LNCaP clone FGC (cell line): Measurements from ENCODE around the gene SSBP1.
"Not testable (repeated sequence)": the region's sequence is repeated elsewhere in the genome, so short reads cannot be mapped to it uniquely, and the experiment has no call there.

Experiments used
- DNase-seq: peaks from one replicate; pipeline ENCODE4 v3.0.0-alpha.2; 2011; ENCODE audit warnings: low read depth
- H3K4me3 ChIP-seq: 2 replicates; pipeline ENCODE4 v1.5.1; 2011; ENCODE audit warnings: mild to moderate bottlenecking, low read depth, low read length, control low read depth
- TF ChIP-seq, protein P1 (sequence below): IDR thresholded peaks from 2 replicates; pipeline ENCODE4 v1.5.1; 2012; ENCODE audit warnings: mild to moderate bottlenecking; ENCODE audit not compliant: control insufficient read depth, insufficient read depth; ENCODE audit errors: extremely low read depth

SSBP1 gene

DNA sequence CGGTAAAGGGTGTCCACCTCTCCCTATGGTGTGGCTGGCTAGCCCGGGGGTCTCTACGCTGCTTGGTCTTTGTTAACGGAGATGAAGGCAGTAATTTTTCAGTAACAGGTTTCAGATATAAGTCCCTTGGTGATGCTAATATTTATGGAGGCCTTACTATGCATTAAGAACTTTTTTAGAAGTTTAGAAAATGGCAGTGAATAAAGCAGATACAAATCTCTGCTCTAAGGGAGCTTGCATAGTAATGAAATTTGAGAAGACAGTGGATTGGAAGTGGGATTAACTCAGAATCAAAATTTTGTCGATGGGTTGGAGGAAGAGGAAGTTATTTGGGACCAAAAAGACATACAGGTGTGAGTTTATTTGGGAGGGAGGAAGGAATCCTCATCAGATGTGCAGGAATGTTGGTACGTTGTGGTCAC lies 445 bp downstream of the SSBP1 start:
- no peak for DNase-seq
- TF ChIP-seq, protein P1, sequence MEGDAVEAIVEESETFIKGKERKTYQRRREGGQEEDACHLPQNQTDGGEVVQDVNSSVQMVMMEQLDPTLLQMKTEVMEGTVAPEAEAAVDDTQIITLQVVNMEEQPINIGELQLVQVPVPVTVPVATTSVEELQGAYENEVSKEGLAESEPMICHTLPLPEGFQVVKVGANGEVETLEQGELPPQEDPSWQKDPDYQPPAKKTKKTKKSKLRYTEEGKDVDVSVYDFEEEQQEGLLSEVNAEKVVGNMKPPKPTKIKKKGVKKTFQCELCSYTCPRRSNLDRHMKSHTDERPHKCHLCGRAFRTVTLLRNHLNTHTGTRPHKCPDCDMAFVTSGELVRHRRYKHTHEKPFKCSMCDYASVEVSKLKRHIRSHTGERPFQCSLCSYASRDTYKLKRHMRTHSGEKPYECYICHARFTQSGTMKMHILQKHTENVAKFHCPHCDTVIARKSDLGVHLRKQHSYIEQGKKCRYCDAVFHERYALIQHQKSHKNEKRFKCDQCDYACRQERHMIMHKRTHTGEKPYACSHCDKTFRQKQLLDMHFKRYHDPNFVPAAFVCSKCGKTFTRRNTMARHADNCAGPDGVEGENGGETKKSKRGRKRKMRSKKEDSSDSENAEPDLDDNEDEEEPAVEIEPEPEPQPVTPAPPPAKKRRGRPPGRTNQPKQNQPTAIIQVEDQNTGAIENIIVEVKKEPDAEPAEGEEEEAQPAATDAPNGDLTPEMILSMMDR, result no peak
- H3K4me3 ChIP-seq, result peak overlapping the region; percentile 88

DNA sequence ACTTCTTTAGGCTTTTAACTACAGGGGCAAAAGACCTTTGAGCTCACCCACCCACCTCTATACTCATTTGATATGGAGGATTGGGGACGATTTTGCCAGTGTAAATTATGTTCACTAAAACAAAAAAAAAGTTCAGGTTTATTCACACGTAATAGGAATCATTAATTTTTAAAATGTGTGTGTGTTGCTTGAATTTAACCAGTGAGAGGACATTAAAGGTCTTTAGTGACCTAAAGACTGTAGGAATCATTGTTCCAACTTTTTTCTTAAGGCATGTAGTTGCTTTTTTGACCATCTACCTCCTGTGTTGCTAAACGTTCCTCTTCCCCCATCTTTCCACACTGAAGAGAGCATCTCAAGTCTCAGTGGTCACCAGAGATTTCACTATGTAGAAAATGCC lies 1.1 kb downstream of the SSBP1 start:
- no peak for DNase-seq
- TF ChIP-seq, protein P1, result no peak
- H3K4me3 ChIP-seq, result peak overlapping the region; percentile 88

DNA sequence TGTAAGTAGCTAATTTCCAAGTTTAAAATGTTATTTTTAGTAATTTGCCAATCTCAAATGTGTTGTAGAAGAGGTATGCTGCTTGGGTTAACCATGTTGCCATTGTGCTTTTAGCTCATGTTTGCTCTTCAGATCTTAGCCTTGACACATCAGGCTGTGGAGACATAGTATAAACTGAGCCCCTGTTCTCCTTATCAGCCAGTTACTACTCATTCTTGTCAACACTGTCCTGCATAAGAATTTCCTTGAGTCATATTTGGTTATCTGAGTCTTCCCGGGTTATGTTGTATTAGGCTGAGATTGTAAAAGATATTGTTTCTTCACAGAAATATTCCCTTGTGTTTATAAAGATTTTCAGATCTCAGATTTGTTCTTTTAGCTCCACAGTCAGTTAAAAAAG lies 4.1 kb downstream of the SSBP1 start:
- no peak for DNase-seq
- TF ChIP-seq, protein P1, result no peak

DNA sequence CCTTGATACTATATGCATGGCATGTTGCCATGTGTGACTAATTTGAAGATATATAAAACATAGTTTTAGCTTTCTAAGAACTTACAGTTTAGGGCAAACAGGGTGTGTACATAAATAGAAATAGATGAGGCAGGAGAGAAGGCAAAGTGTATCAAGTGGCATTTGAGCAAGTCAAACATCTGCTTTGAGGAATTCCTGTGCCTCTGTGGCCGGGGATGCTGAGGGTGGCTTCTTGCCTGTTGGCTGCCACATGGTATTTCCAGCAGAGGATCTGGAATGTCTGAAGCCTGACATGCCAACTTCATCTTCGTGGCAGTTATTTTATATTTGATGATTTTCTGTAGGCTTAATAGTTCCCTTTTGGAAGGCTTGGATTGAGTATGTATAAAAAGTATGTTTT lies 6.0 kb downstream of the SSBP1 start:
- no peak overlapping the region for H3K4me3 ChIP-seq
- no peak for DNase-seq
- TF ChIP-seq, protein P1, result no peak

More for the DNA sequence above, 4.1 kb downstream of the SSBP1 start:
- no peak overlapping the region for H3K4me3 ChIP-seq

DNA sequence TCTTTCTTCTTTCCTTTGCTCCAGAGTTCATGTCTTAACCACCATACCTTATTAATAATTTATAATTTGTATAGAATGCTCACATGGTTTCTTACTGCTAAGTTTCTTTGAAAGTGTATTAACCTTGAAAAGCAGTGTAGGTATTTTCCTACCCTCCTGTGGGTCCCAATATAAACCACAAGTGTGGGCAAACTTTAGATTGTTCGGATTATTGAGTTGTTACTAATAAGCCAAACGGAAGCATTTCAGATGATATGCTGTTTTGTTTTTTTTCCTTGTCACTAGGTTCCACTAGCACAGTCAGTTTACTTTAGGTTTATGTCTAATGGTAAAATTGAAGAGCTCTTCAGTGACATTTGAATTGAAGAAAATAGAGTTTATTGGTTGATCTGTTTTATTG lies 10.2 kb downstream of the SSBP1 start:
- no peak overlapping the region for H3K4me3 ChIP-seq
- TF ChIP-seq, protein P1, result no peak
- no peak for DNase-seq

DNA sequence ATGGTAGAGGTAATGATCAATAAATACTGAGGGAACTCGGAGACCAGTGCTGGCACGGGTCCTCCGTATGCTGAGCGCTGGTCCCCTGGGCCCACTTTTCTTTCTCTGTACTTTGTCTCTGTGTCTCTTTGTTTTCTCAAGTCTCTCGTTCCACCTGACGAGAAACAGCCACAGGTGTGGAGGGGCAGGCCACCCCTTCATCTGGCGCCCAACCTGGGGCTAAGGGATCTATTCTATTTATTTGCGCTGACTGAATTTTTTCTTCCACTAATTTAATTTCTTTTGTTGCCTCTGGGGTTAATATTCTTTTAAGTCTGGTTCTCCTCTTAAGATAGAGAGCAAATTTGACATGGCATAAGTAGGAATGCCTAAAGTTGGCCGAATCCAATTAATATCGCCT lies 13.7 kb downstream of the SSBP1 start:
- not testable (repeated sequence) for DNase-seq, H3K4me3 ChIP-seq

DNA sequence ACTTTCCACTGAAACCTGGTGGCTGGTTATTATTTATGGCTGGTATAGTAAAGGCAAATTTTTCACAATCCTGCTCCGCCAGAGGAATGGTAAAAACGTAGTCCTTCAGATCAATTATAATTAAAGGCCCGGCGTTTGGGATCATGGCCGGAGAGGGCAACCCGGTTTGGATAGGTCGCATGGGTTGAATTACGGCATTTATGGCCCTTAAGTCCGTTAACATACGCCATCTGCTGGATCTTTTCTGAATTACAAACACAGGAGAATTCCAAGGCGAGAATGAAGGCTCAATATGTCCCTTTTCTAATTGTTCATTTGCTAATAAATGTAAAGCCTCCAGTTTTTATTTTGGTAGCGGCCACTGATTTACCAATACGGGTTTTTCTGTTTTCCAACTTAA lies 14.5 kb downstream of the SSBP1 start:
- H3K4me3 ChIP-seq, result no peak overlapping the region
- no peak for DNase-seq
- TF ChIP-seq, protein P1, result peak; percentile 25; the same call in 1 of the 2 replicates
